ENCODE measurements around the gene ZMIZ1. TPM values are rescaled to one million over a fixed set of nuclear protein-coding genes. Genes with fewer than 3 reads are reported as not detected.

The ZMIZ1 gene
- total RNA-seq, 6 experiments from 2014 or later, result 38.6 to 60.3 (median 51.2) TPM

GRCh38 chr10:79179164-79179956 is 110.6 kb downstream of the ZMIZ1 start:
- Mint-ChIP-seq H3K4me3 (peak overlapping the region; percentile 64; the same call in 1 of the 2 replicates), H3K27me3 (ENCODE audit: insufficient read depth) (peaks cover 9% of the 10 kb centered on the region), H3K9me3 (no peaks in the 10 kb centered on the region), H3K4me1 (ENCODE audit: low read depth) (peaks cover 96% of the 10 kb centered on the region), H3K27ac (peak overlapping the region; percentile 93), H3K36me3 (ENCODE audit: low read depth) (no peaks in the 10 kb centered on the region)
- DNase-seq, result no peak
- TF ChIP-seq CTCF (IDR thresholded peaks at IDR 0.05), result peak; percentile 38

GRCh38 chr10:79179957-79180309 is 111.2 kb downstream of the ZMIZ1 start:
- Mint-ChIP-seq H3K4me3 (no peak overlapping the region), H3K4me1 (ENCODE audit: low read depth) (peaks cover 96% of the 10 kb centered on the region), H3K27me3 (ENCODE audit: insufficient read depth) (peaks cover 8% of the 10 kb centered on the region), H3K27ac (no peak overlapping the region), H3K9me3 (no peaks in the 10 kb centered on the region), H3K36me3 (ENCODE audit: low read depth) (no peaks in the 10 kb centered on the region)
- TF ChIP-seq CTCF (IDR thresholded peaks at IDR 0.05), result no peak
- DNase-seq, result no peak

- Mint-ChIP-seq H3K27ac (peak overlapping the region; percentile 78), H3K27me3 (ENCODE audit: insufficient read depth) (peaks cover 8% of the 10 kb centered on the region), H3K4me1 (ENCODE audit: low read depth) (peaks cover 96% of the 10 kb centered on the region), H3K36me3 (ENCODE audit: low read depth) (no peaks in the 10 kb centered on the region), H3K9me3 (no peaks in the 10 kb centered on the region), H3K4me3 (no peak overlapping the region)
- no peak for TF ChIP-seq CTCF (IDR thresholded peaks at IDR 0.05)
- DNase-seq, result no peak
These were observed 111.9 kb downstream of the ZMIZ1 start for GRCh38 chr10:79180414-79181221.

- DNase-seq, result no peak
- Mint-ChIP-seq H3K4me3 (no peak overlapping the region), H3K27me3 (ENCODE audit: insufficient read depth) (peaks cover 8% of the 10 kb centered on the region), H3K4me1 (ENCODE audit: low read depth) (peaks cover 96% of the 10 kb centered on the region), H3K36me3 (ENCODE audit: low read depth) (peaks cover 1% of the 10 kb centered on the region; the same call in 1 of the 2 replicates), H3K27ac (peak overlapping the region; percentile 78), H3K9me3 (no peaks in the 10 kb centered on the region)
- TF ChIP-seq CTCF (IDR thresholded peaks at IDR 0.05), result no peak
These were observed 112.5 kb downstream of the ZMIZ1 start for GRCh38 chr10:79181227-79181626.

GRCh38 chr10:79181698-79182521 is 113.1 kb downstream of the ZMIZ1 start:
- DNase-seq, result no peak
- Mint-ChIP-seq H3K4me3 (no peak overlapping the region), H3K9me3 (no peaks in the 10 kb centered on the region), H3K4me1 (ENCODE audit: low read depth) (peaks cover 96% of the 10 kb centered on the region), H3K27me3 (ENCODE audit: insufficient read depth) (peaks cover 11% of the 10 kb centered on the region), H3K36me3 (ENCODE audit: low read depth) (peaks cover 5% of the 10 kb centered on the region; the same call in 1 of the 2 replicates), H3K27ac (peak overlapping the region; percentile 78)
- no peak for TF ChIP-seq CTCF (IDR thresholded peaks at IDR 0.05)

All from HFFc6 (cell line).